ENCODE results near the gene CITED4. TPM values are rescaled to one million over a fixed set of nuclear protein-coding genes. Genes with fewer than 3 reads are reported as not detected.

The CITED4 gene
- 1 to 10 TPM; 2.1 to 3.7 TPM for total RNA-seq

- peak; percentile 96 for ATAC-seq (replicated peaks)
- Mint-ChIP-seq H3K4me3 (peak within 1 kb of the TSS; percentile 91), H3K4me1 (no peaks in the 10 kb centered on the region), H3K9me3 (no peaks in the 10 kb centered on the region), H3K27ac (peak within 1 kb of the TSS; percentile 89), H3K27me3 (no peaks in the 10 kb centered on the region), H3K36me3 (ENCODE audit: low read depth) (no peaks in the 10 kb centered on the region)
Observed at GRCh38 chr1:40862008-40862863, at the start of gene CITED4. TSS of gene CITED4 (minus strand) at chr1:40862363. CDS start at chr1:40862127, 236 bp downstream.

DNA sequence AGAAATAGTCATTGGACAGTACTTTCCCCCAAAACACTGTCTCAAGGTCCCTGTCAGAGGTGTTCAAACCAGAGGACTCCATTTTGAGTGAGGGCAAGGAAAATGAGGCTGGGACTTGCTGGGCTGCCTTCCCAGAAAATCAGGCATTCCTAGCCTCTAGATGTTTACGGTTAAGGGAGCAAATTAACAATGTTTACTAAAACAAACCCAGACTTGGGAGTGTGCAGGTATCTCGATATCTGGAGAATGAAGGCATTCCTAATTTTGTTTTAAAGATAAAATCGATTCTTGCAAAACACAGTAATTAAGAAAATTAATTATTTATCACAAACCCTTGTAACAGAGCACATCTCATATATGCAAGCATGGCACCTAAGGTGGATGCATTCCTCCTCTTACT is 48.9 kb upstream of the CITED4 start:
- Mint-ChIP-seq H3K9me3 (no peaks in the 10 kb centered on the region), H3K4me1 (no peaks in the 10 kb centered on the region), H3K4me3 (no peak overlapping the region), H3K27ac (no peak overlapping the region), H3K27me3 (no peaks in the 10 kb centered on the region), H3K36me3 (ENCODE audit: low read depth) (no peaks in the 10 kb centered on the region)
- ATAC-seq (replicated peaks): no peak

DNA sequence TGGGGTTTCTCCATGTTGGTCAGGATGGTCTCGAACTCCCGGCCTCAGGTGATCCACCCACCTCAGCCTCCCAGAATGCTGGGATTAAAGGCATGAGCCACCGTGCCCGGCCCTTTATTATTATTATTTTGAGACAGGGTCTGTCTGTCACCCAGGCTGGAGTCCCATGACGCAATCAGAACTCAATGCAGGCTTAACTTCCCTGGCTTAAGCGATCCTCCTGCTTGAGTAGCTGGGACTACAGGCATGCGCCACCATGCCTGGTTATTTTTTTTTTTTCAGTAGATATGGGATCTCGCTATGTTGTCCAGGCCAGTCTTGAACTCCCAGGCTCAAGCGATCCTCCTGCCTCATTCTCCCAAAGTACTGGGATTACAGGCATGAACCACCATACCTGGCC is 47.1 kb upstream of the CITED4 start:
- no peak for ATAC-seq (replicated peaks)
- H3K4me1 Mint-ChIP-seq: no peaks in the 10 kb centered on the region
- H3K27ac Mint-ChIP-seq: no peak overlapping the region
- no peak overlapping the region for H3K4me3 Mint-ChIP-seq
- H3K36me3 Mint-ChIP-seq (ENCODE audit: low read depth): no peaks in the 10 kb centered on the region
- no peaks in the 10 kb centered on the region for H3K27me3 Mint-ChIP-seq
- no peaks in the 10 kb centered on the region for H3K9me3 Mint-ChIP-seq

DNA sequence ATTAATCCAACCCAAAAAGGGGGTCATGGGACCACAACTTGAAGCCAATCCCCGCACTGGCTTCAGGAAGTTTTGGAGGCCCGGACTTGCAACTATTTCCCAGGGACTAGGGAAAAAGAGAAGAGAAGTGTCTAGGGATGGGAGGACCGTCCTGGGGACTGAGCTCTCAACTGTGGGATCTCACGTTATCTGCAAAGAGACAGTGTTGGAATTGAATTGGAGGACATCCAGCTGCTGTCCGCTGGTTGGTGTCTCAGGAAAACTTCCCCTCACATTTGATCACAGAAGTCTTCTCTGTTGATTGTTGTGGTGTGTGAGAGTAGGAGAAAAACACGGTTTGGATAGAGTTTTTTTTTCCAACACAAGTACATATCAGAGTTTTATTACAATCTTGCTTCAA is 46.2 kb upstream of the CITED4 start:
- Mint-ChIP-seq H3K9me3 (no peaks in the 10 kb centered on the region), H3K36me3 (ENCODE audit: low read depth) (no peaks in the 10 kb centered on the region), H3K27me3 (no peaks in the 10 kb centered on the region), H3K4me3 (no peak overlapping the region), H3K27ac (no peak overlapping the region), H3K4me1 (no peaks in the 10 kb centered on the region)
- no peak for ATAC-seq (replicated peaks)

DNA sequence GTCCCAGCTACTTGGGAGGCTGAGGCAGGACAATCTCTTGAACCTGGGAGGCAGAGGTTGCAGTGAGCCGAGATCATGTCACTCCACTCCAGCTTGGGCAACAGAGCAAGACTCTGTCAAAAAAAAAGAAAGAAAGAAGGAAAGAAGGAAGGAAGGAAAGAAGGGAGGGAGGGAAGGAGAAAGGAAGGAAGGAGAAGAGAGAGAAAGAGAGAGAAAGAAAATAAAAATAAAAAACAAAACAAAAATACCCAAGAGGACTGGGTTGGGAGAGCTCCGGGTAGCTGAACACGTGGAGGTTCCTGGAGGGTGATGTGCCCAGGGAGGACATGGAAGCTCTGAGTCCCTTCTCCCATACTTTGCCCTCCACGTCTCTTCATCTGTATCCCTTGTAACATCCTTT is 45.7 kb upstream of the CITED4 start:
- no peaks in the 10 kb centered on the region for H3K4me1 Mint-ChIP-seq

DNA sequence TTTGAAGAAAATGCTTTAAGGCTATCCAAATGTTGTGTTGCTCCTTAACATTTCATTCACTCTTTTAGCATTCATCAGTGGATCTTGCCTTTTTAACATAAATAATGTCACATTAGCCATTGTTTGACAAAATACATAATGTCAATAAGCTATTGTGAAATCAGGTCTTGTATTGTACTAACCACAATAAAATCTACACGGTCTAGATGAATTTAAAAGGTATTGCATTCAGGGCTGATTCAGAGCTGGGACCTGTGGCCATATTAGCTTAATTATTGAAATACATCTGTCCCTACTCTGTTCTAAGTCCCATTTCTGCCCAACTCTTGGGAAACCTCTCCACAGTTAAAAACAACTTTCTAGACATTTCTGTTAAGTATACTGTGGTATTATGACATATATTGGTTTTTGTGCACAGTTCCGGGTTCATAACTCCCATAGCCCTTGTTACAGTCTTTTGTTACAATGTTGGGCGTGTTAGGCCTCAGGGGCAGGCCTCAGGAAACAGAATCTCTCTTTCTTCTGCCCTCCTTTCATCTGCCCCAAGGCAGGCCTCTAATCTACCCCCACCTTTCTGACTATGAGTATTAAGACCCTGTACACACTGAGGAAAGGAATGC is 44.7 kb upstream of the CITED4 start:
- Mint-ChIP-seq H3K4me1 (no peaks in the 10 kb centered on the region), H3K9me3 (no peaks in the 10 kb centered on the region), H3K27ac (no peak overlapping the region), H3K36me3 (ENCODE audit: low read depth) (no peaks in the 10 kb centered on the region), H3K4me3 (no peak overlapping the region), H3K27me3 (no peaks in the 10 kb centered on the region)
- ATAC-seq (replicated peaks): no peak

More for the DNA sequence above, 45.7 kb upstream of the CITED4 start:
- H3K4me3 Mint-ChIP-seq: no peak overlapping the region
- no peaks in the 10 kb centered on the region for H3K36me3 Mint-ChIP-seq (ENCODE audit: low read depth)
- no peaks in the 10 kb centered on the region for H3K27me3 Mint-ChIP-seq
- H3K9me3 Mint-ChIP-seq: no peaks in the 10 kb centered on the region
- no peak overlapping the region for H3K27ac Mint-ChIP-seq
- ATAC-seq (replicated peaks): no peak

DNA sequence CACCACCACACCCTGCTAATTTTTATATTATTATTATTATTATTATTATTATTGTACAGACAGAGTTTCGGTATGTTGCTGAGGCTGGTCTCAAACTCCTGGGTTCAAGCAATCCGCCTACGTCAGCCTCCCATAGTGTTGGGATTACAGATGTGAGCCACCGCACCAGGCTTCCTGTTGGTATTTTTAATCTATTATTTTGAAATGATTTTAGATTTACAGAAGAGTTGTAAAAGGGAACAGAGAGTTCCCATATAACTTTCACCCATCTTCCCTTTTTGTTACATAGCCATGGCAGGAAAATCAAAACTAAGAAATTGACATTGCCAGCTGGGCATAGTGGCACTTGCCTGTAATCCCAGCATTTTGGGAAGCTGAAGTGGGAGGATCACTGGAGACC is 42.9 kb upstream of the CITED4 start:
- H3K27ac Mint-ChIP-seq: no peak overlapping the region

DNA sequence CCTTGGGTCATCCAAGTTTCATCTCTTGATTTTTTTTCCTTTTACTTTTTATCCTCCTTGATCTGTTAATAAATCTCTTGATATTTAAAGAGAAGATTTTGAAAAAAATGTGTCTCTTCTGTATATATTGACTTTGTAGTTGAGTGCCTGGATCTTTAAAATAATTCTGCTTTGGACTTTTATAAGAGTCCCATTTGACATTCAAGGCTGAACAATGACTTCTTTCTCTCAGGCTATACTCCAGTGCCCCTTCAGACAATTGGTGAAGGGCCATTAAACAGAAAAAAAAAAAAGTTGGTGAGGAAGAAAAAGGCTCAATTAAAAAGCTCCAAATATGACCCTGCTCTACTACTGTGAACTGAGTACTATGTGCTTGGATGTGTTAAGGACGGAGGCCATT is 40.9 kb upstream of the CITED4 start:
- no peaks in the 10 kb centered on the region for H3K9me3 Mint-ChIP-seq
- ATAC-seq (replicated peaks): no peak
- no peak overlapping the region for H3K4me3 Mint-ChIP-seq
- H3K27ac Mint-ChIP-seq: no peak overlapping the region
- no peaks in the 10 kb centered on the region for H3K4me1 Mint-ChIP-seq
- H3K27me3 Mint-ChIP-seq: no peaks in the 10 kb centered on the region
- H3K36me3 Mint-ChIP-seq (ENCODE audit: low read depth): no peaks in the 10 kb centered on the region

More for the DNA sequence above, 42.9 kb upstream of the CITED4 start:
- no peaks in the 10 kb centered on the region for H3K27me3 Mint-ChIP-seq
- H3K9me3 Mint-ChIP-seq: no peaks in the 10 kb centered on the region
- H3K4me1 Mint-ChIP-seq: no peaks in the 10 kb centered on the region
- H3K4me3 Mint-ChIP-seq: no peak overlapping the region
- ATAC-seq (replicated peaks): no peak
- H3K36me3 Mint-ChIP-seq (ENCODE audit: low read depth): no peaks in the 10 kb centered on the region

GRCh38 chr1:40901886-40902852 is 40.0 kb upstream of the CITED4 start:
- no peak overlapping the region for H3K4me3 Mint-ChIP-seq
- H3K27ac Mint-ChIP-seq: no peak overlapping the region
- no peak for ATAC-seq (replicated peaks)
- H3K36me3 Mint-ChIP-seq (ENCODE audit: low read depth): no peaks in the 10 kb centered on the region
- no peaks in the 10 kb centered on the region for H3K4me1 Mint-ChIP-seq
- H3K27me3 Mint-ChIP-seq: no peaks in the 10 kb centered on the region
- H3K9me3 Mint-ChIP-seq: no peaks in the 10 kb centered on the region

DNA sequence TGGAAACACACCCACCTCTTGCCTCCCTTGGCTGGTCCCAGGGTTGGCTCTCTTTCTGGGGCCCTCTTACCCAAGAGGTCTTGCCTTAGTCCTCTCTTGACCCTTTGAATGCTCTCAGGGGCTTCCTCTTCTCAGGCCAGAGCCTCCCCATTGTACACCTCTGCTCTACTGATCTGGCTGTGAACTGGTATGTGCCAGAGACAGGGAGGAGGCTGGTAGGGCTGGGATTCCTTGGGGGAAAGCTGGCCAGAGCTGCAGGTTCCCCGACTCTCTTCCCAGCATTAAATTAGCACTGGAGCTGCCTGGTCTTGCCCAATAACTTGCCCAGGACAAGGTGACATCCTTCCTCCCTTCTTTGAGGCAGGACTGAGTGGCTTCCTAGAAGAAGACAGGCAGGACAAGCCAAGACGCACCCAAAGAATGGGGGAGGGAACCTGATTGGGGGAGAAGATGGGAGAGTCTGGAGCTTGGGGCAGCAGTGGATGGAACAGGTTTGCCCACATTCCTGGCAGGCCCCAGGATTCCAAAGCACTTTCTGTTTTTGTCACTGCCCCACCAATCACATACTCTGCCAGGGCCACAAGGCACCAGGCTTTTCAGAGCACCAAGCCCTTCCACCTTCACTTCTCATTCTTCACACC is 37.2 kb upstream of the CITED4 start:
- Mint-ChIP-seq H3K27ac (no peak overlapping the region), H3K27me3 (no peaks in the 10 kb centered on the region)
- no peak for ATAC-seq (replicated peaks)

GRCh38 chr1:40898431-40898901 is 36.3 kb upstream of the CITED4 start:
- ATAC-seq (replicated peaks): no peak
- Mint-ChIP-seq H3K4me3 (no peak overlapping the region), H3K36me3 (ENCODE audit: low read depth) (no peaks in the 10 kb centered on the region), H3K27me3 (no peaks in the 10 kb centered on the region), H3K4me1 (peaks cover 4% of the 10 kb centered on the region), H3K9me3 (peaks cover 12% of the 10 kb centered on the region), H3K27ac (no peak overlapping the region)

More for the DNA sequence above, 37.2 kb upstream of the CITED4 start:
- no peaks in the 10 kb centered on the region for H3K36me3 Mint-ChIP-seq (ENCODE audit: low read depth)
- peaks cover 4% of the 10 kb centered on the region for H3K4me1 Mint-ChIP-seq
- H3K4me3 Mint-ChIP-seq: no peak overlapping the region
- peaks cover 5% of the 10 kb centered on the region for H3K9me3 Mint-ChIP-seq

DNA sequence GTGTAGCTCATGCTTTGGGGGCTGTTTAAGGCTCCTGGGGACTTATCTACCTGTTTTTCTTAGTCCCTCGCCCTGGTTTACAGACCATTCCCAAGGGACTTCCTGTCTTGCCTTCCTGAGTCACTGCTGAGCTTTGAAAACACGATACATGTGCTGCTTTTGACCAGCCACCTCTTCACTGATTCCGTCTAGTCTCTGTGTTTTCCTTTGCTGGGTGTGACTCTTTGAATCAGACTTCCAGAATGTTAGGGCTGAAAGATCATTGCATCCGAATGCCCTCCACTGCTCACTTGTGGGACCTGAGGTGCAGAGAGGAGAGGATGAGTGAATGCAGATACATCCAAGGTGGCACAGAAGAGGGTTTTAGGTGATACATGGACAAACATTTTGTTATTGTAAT is 35.4 kb upstream of the CITED4 start:
- Mint-ChIP-seq H3K4me1 (peaks cover 4% of the 10 kb centered on the region), H3K4me3 (no peak overlapping the region), H3K27me3 (no peaks in the 10 kb centered on the region), H3K27ac (no peak overlapping the region), H3K9me3 (peaks cover 13% of the 10 kb centered on the region), H3K36me3 (ENCODE audit: low read depth) (no peaks in the 10 kb centered on the region)
- no peak for ATAC-seq (replicated peaks)

- Mint-ChIP-seq H3K36me3 (ENCODE audit: low read depth) (no peaks in the 10 kb centered on the region), H3K27ac (no peak overlapping the region), H3K4me3 (no peak overlapping the region), H3K4me1 (peaks cover 4% of the 10 kb centered on the region), H3K9me3 (peaks cover 13% of the 10 kb centered on the region), H3K27me3 (peaks cover 1% of the 10 kb centered on the region)
- ATAC-seq (replicated peaks): no peak
Observed at GRCh38 chr1:40896482-40896881, 34.3 kb upstream of the CITED4 start.

DNA sequence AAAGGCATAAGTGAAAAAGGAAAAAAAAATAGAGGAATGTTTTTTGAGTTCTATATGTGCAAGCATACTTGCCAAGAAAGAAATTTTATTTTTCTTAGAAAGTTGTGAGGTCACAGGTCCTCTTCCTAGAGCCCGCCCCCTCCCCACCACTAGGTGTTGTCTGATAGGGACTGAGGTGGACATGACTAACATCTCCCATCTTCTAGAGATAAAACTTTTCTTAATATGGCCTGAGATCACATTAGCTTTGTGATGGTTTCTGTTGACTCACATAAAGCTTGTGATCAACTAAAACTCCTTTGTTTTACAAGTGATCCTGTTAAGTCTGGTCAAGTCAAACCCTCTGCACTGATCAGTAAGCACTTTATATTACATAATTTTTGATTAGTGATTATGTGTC is 33.4 kb upstream of the CITED4 start:
- H3K4me3 Mint-ChIP-seq: no peak overlapping the region
- peak; percentile 95 for ATAC-seq (replicated peaks)
- H3K4me1 Mint-ChIP-seq: peaks cover 4% of the 10 kb centered on the region
- H3K36me3 Mint-ChIP-seq (ENCODE audit: low read depth): no peaks in the 10 kb centered on the region
- peaks cover 13% of the 10 kb centered on the region for H3K9me3 Mint-ChIP-seq
- no peak overlapping the region for H3K27ac Mint-ChIP-seq
- peaks cover 3% of the 10 kb centered on the region for H3K27me3 Mint-ChIP-seq
